ENCODE measurements around the gene SH3D19.

- no peak for TF ChIP-seq CTCF (IDR thresholded peaks at IDR 0.05)
- TF ChIP-seq EP300 (IDR thresholded peaks at IDR 0.05): no peak
- TF ChIP-seq POLR2A (IDR thresholded peaks at IDR 0.05): no peak
- TF ChIP-seq POLR2AphosphoS5 (IDR thresholded peaks at IDR 0.05): no peak
These were observed 67.7 kb downstream of the SH3D19 start for GRCh38 chr4:151257704-151258103.
